NB4 (cell line): Measurements from ENCODE around the gene SLC19A2.

Experiments
- DNase-seq: peaks from one replicate; pipeline ENCODE4 v3.0.0; 2010; ENCODE audit warnings: low read depth
- H3K4me3 ChIP-seq: one replicate; pipeline ENCODE4 v1.5.1; 2011; ENCODE audit warnings: mild to moderate bottlenecking, low read depth, low read length, moderate library complexity
- CTCF ChIP-seq: IDR thresholded peaks from one replicate; pipeline ENCODE4 v1.5.1; 2012; ENCODE audit warnings: low read depth, low read length
- MAX ChIP-seq: IDR thresholded peaks from 2 replicates; pipeline ENCODE4 v1.6.1; 2011; ENCODE audit warnings: low read depth, low read length
- MYC ChIP-seq: IDR thresholded peaks from 2 replicates; pipeline ENCODE4 v1.6.1; 2011; ENCODE audit warnings: low read depth, low read length
- POLR2A ChIP-seq: IDR thresholded peaks from 2 replicates; pipeline ENCODE4 v1.6.1; 2011; ENCODE audit warnings: mild to moderate bottlenecking; ENCODE audit not compliant: insufficient read length; ENCODE audit errors: extremely low read depth

The SLC19A2 gene

GRCh38 chr1:169488157-169488556, 2.4 kb upstream of the SLC19A2 start:
- no peak for DNase-seq
- H3K4me3 ChIP-seq = no peak overlapping the region

GRCh38 chr1:169487561-169487960, 1.8 kb upstream of the SLC19A2 start:
- H3K4me3 ChIP-seq = no peak overlapping the region
- no peak for TF ChIP-seq CTCF
- no peak for TF ChIP-seq MAX
- no peak for TF ChIP-seq MYC
- TF ChIP-seq POLR2A = no peak
- DNase-seq = no peak

More at GRCh38 chr1:169488157-169488556, 2.4 kb upstream of the SLC19A2 start:
- TF ChIP-seq MYC (no peak), CTCF (no peak), POLR2A (no peak), MAX (no peak)

GRCh38 chr1:169487133-169487532, 1.4 kb upstream of the SLC19A2 start:
- H3K4me3 ChIP-seq = peak overlapping the region; percentile 63
- TF ChIP-seq MAX (no peak), POLR2A (no peak), CTCF (no peak), MYC (no peak)
- DNase-seq = no peak

- peak overlapping the region; percentile 63 for H3K4me3 ChIP-seq
- peak; percentile 11 for DNase-seq
These were observed 722 bp upstream of the SLC19A2 start for GRCh38 chr1:169486281-169487051.

More at GRCh38 chr1:169486281-169487051, 722 bp upstream of the SLC19A2 start:
- TF ChIP-seq MAX = no peak
- no peak for TF ChIP-seq CTCF
- TF ChIP-seq POLR2A = no peak
- TF ChIP-seq MYC = no peak
